Measurements from ENCODE around the gene NDUFB10. TPM values are rescaled to one million over a fixed set of nuclear protein-coding genes. Genes with fewer than 3 reads are reported as not detected.
A peak's percentile ranks its signal among the peaks of the same experiment; 100 is the strongest.

NDUFB10 gene
- total and polyA plus RNA-seq, 2 donors (not counting 1 experiment from before 2014, with no cell fraction given), result 123 to 149 TPM

GRCh38 chr16:2008009-2008526, 48.7 kb downstream of the NDUFB10 start:
- no peaks in the 10 kb centered on the region for H4K20me1 ChIP-seq (ENCODE audit: control insufficient read depth, extremely low read depth, insufficient read depth, low read length)
- no peak for TF ChIP-seq EZH2 (IDR thresholded peaks at IDR 0.05; ENCODE audit: low read length, missing control alignments)
- no peak for TF ChIP-seq CTCF (conservative IDR thresholded peaks at IDR 0.05 in 1 of 2, IDR thresholded peaks at IDR 0.05 in 1 of 2; ENCODE audit: low read depth in 1 of 2, low read length in 2 of 2)
- H3K4me3 ChIP-seq (replicated peaks in 1 of 4; ENCODE audit: control extremely low read depth in 1 of 4, insufficient read depth in 1 of 4, low read depth in 3 of 4, low read length in 4 of 4), result peak overlapping the region; percentile 58 to 82 (median 71)
- H3K27ac ChIP-seq (ENCODE audit: insufficient read depth, low read length), result peak overlapping the region; percentile 85
- peak overlapping the region; percentile 95 for H3K4me2 ChIP-seq (ENCODE audit: extremely low read depth, insufficient read depth, low read length)
- H3K27me3 ChIP-seq (ENCODE audit: control insufficient read depth, insufficient read depth, low read length), result no peaks in the 10 kb centered on the region
- peaks cover 66% of the 10 kb centered on the region for H3K79me2 ChIP-seq (ENCODE audit: control insufficient read depth, insufficient read depth, low read length)
- H2AFZ ChIP-seq (ENCODE audit: low read length), result no peak overlapping the region
- peaks cover 12% of the 10 kb centered on the region for H3K36me3 ChIP-seq (ENCODE audit: control insufficient read depth, insufficient read depth, low read length)
- H3K9me3 ChIP-seq (ENCODE audit: control insufficient read depth, insufficient read depth, low read depth, low read length), result no peaks in the 10 kb centered on the region
- H3K4me1 ChIP-seq (ENCODE audit: control insufficient read depth, extremely low read depth, insufficient read depth, low read length), result peaks cover 24% of the 10 kb centered on the region
- peak; percentile 64 to 70 for DNase-seq (ENCODE audit: low read depth in 2 of 2)
- no peak overlapping the region for H3K9ac ChIP-seq (ENCODE audit: insufficient read depth, low read length)

GRCh38 chr16:2008631-2009163, 49.4 kb downstream of the NDUFB10 start:
- Histone ChIP-seq H3K27me3 (ENCODE audit: control insufficient read depth, insufficient read depth, low read length) (no peaks in the 10 kb centered on the region), H3K27ac (ENCODE audit: insufficient read depth, low read length) (peak overlapping the region; percentile 85), H3K79me2 (ENCODE audit: control insufficient read depth, insufficient read depth, low read length) (peaks cover 60% of the 10 kb centered on the region), H3K9ac (ENCODE audit: insufficient read depth, low read length) (peak overlapping the region; percentile 97), H2AFZ (ENCODE audit: low read length) (no peak overlapping the region), H3K4me1 (ENCODE audit: control insufficient read depth, extremely low read depth, insufficient read depth, low read length) (peaks cover 24% of the 10 kb centered on the region), H3K4me2 (ENCODE audit: extremely low read depth, insufficient read depth, low read length) (peak overlapping the region; percentile 95), H3K36me3 (ENCODE audit: control insufficient read depth, insufficient read depth, low read length) (peaks cover 7% of the 10 kb centered on the region), H4K20me1 (ENCODE audit: control insufficient read depth, extremely low read depth, insufficient read depth, low read length) (no peaks in the 10 kb centered on the region), H3K4me3 (replicated peaks in 1 of 4; ENCODE audit: control extremely low read depth in 1 of 4, insufficient read depth in 1 of 4, low read depth in 3 of 4, low read length in 4 of 4) (peak overlapping the region; percentile 58 to 82 (median 71)), H3K9me3 (ENCODE audit: control insufficient read depth, insufficient read depth, low read depth, low read length) (no peaks in the 10 kb centered on the region)
- peak in 1 of 2 donors; percentile 59 for DNase-seq (ENCODE audit: low read depth in 2 of 2)
- TF ChIP-seq EZH2 (IDR thresholded peaks at IDR 0.05; ENCODE audit: low read length, missing control alignments) (no peak), CTCF (conservative IDR thresholded peaks at IDR 0.05 in 1 of 2, IDR thresholded peaks at IDR 0.05 in 1 of 2; ENCODE audit: low read depth in 1 of 2, low read length in 2 of 2) (no peak)

- Histone ChIP-seq H3K9ac (ENCODE audit: insufficient read depth, low read length) (peak overlapping the region; percentile 97), H3K4me1 (ENCODE audit: control insufficient read depth, extremely low read depth, insufficient read depth, low read length) (peaks cover 20% of the 10 kb centered on the region), H3K27ac (ENCODE audit: insufficient read depth, low read length) (peak overlapping the region; percentile 85), H3K36me3 (ENCODE audit: control insufficient read depth, insufficient read depth, low read length) (peaks cover 7% of the 10 kb centered on the region), H3K4me3 (replicated peaks in 1 of 4; ENCODE audit: control extremely low read depth in 1 of 4, insufficient read depth in 1 of 4, low read depth in 3 of 4, low read length in 4 of 4) (peak overlapping the region; percentile 58 to 82 (median 71)), H3K9me3 (ENCODE audit: control insufficient read depth, insufficient read depth, low read depth, low read length) (no peaks in the 10 kb centered on the region), H2AFZ (ENCODE audit: low read length) (no peak overlapping the region), H3K4me2 (ENCODE audit: extremely low read depth, insufficient read depth, low read length) (peak overlapping the region; percentile 95), H4K20me1 (ENCODE audit: control insufficient read depth, extremely low read depth, insufficient read depth, low read length) (no peaks in the 10 kb centered on the region), H3K27me3 (ENCODE audit: control insufficient read depth, insufficient read depth, low read length) (no peaks in the 10 kb centered on the region), H3K79me2 (ENCODE audit: control insufficient read depth, insufficient read depth, low read length) (peaks cover 56% of the 10 kb centered on the region)
- no peak for TF ChIP-seq CTCF (conservative IDR thresholded peaks at IDR 0.05 in 1 of 2, IDR thresholded peaks at IDR 0.05 in 1 of 2; ENCODE audit: low read depth in 1 of 2, low read length in 2 of 2)
- no peak for TF ChIP-seq EZH2 (IDR thresholded peaks at IDR 0.05; ENCODE audit: low read length, missing control alignments)
- DNase-seq (ENCODE audit: low read depth in 2 of 2), result no peak
Observed at GRCh38 chr16:2009164-2009711, 49.9 kb downstream of the NDUFB10 start.
